ENCODE measurements around the gene OASL. TPM values are rescaled to one million over a fixed set of nuclear protein-coding genes. Genes with fewer than 3 reads are reported as not detected.
"Not testable (repeated sequence)": the region's sequence is repeated elsewhere in the genome, so short reads cannot be mapped to it uniquely, and the experiment has no call there.

The OASL gene
- total and polyA plus RNA-seq, 2 experiments from 2014 or later, result 0.27 to 0.47 TPM

GRCh38 chr12:121053706-121054105, 14.7 kb upstream of the OASL start:
- Histone ChIP-seq H3K9me2 (replicated peaks; ENCODE audit: insufficient read depth) (no peaks in the 10 kb centered on the region), H3K9me3 (ENCODE audit: low read depth) (no peaks in the 10 kb centered on the region), H3K79me2 (no peaks in the 10 kb centered on the region), H3K27me3 (no peaks in the 10 kb centered on the region), H3K27ac (no peak overlapping the region), H4K20me1 (ENCODE audit: insufficient read depth, poor library complexity, severe bottlenecking) (no peaks in the 10 kb centered on the region), H3K4me3 (no peak overlapping the region), H2AFZ (no peak overlapping the region), H3K4me2 (no peak overlapping the region), H3K4me1 (ENCODE audit: insufficient read depth) (no peaks in the 10 kb centered on the region), H3K36me3 (replicated peaks; ENCODE audit: insufficient read depth, low read depth) (no peaks in the 10 kb centered on the region)
- DNase-seq (ENCODE audit: low spot score), result no peak
- WGBS (ENCODE audit: low lambda C conversion rate, missing lambda C conversion rate), result 92% methylated on average over 11 of the region's 11 CpGs
- TF ChIP-seq EZH2phosphoT487 (IDR thresholded peaks at IDR 0.05; ENCODE audit: low read depth, severe bottlenecking, unreplicated experiment), result no peak
- no peak for TF ChIP-seq EZH2 (IDR thresholded peaks at IDR 0.05; ENCODE audit: borderline replicate concordance)
- TF ChIP-seq, protein P1, sequence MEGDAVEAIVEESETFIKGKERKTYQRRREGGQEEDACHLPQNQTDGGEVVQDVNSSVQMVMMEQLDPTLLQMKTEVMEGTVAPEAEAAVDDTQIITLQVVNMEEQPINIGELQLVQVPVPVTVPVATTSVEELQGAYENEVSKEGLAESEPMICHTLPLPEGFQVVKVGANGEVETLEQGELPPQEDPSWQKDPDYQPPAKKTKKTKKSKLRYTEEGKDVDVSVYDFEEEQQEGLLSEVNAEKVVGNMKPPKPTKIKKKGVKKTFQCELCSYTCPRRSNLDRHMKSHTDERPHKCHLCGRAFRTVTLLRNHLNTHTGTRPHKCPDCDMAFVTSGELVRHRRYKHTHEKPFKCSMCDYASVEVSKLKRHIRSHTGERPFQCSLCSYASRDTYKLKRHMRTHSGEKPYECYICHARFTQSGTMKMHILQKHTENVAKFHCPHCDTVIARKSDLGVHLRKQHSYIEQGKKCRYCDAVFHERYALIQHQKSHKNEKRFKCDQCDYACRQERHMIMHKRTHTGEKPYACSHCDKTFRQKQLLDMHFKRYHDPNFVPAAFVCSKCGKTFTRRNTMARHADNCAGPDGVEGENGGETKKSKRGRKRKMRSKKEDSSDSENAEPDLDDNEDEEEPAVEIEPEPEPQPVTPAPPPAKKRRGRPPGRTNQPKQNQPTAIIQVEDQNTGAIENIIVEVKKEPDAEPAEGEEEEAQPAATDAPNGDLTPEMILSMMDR (IDR thresholded peaks at IDR 0.05; ENCODE audit: poor library complexity), result no peak

- H2AFZ ChIP-seq, result no peak overlapping the region
- no peaks in the 10 kb centered on the region for H3K9me3 ChIP-seq (ENCODE audit: low read depth)
- H3K27ac ChIP-seq, result no peak overlapping the region
- H3K27me3 ChIP-seq, result no peaks in the 10 kb centered on the region
- TF ChIP-seq EZH2 (IDR thresholded peaks at IDR 0.05; ENCODE audit: borderline replicate concordance), result no peak
- TF ChIP-seq, protein P1 (IDR thresholded peaks at IDR 0.05; ENCODE audit: poor library complexity), result no peak
- TF ChIP-seq EZH2phosphoT487 (IDR thresholded peaks at IDR 0.05; ENCODE audit: low read depth, severe bottlenecking, unreplicated experiment), result no peak
- H3K36me3 ChIP-seq (replicated peaks; ENCODE audit: insufficient read depth, low read depth), result no peaks in the 10 kb centered on the region
- H3K4me2 ChIP-seq, result no peak overlapping the region
- H3K4me3 ChIP-seq, result no peak overlapping the region
- DNase-seq (ENCODE audit: low spot score), result no peak
- no peaks in the 10 kb centered on the region for H3K9me2 ChIP-seq (replicated peaks; ENCODE audit: insufficient read depth)
- no peaks in the 10 kb centered on the region for H3K4me1 ChIP-seq (ENCODE audit: insufficient read depth)
- no peaks in the 10 kb centered on the region for H3K79me2 ChIP-seq
- no peaks in the 10 kb centered on the region for H4K20me1 ChIP-seq (ENCODE audit: insufficient read depth, poor library complexity, severe bottlenecking)
- 85% methylated on average over 2 of the region's 2 CpGs for WGBS (ENCODE audit: low lambda C conversion rate, missing lambda C conversion rate)
These were observed 11.7 kb upstream of the OASL start for GRCh38 chr12:121050725-121051124.

GRCh38 chr12:121048442-121048841, 9.4 kb upstream of the OASL start:
- Histone ChIP-seq H3K9me2 (replicated peaks; ENCODE audit: insufficient read depth) (no peaks in the 10 kb centered on the region), H4K20me1 (ENCODE audit: insufficient read depth, poor library complexity, severe bottlenecking) (no peaks in the 10 kb centered on the region), H3K27ac (no peak overlapping the region), H3K9me3 (ENCODE audit: low read depth) (no peaks in the 10 kb centered on the region), H3K36me3 (replicated peaks; ENCODE audit: insufficient read depth, low read depth) (no peaks in the 10 kb centered on the region), H2AFZ (no peak overlapping the region), H3K4me1 (ENCODE audit: insufficient read depth) (no peaks in the 10 kb centered on the region), H3K4me3 (no peak overlapping the region), H3K79me2 (no peaks in the 10 kb centered on the region), H3K27me3 (no peaks in the 10 kb centered on the region), H3K4me2 (no peak overlapping the region)
- 62% methylated on average over 7 of the region's 7 CpGs for WGBS (ENCODE audit: low lambda C conversion rate, missing lambda C conversion rate)
- DNase-seq (ENCODE audit: low spot score), result no peak
- TF ChIP-seq EZH2phosphoT487 (IDR thresholded peaks at IDR 0.05; ENCODE audit: low read depth, severe bottlenecking, unreplicated experiment) (no peak), EZH2 (IDR thresholded peaks at IDR 0.05; ENCODE audit: borderline replicate concordance) (no peak)
- TF ChIP-seq, protein P1 (IDR thresholded peaks at IDR 0.05; ENCODE audit: poor library complexity), result no peak

DNA sequence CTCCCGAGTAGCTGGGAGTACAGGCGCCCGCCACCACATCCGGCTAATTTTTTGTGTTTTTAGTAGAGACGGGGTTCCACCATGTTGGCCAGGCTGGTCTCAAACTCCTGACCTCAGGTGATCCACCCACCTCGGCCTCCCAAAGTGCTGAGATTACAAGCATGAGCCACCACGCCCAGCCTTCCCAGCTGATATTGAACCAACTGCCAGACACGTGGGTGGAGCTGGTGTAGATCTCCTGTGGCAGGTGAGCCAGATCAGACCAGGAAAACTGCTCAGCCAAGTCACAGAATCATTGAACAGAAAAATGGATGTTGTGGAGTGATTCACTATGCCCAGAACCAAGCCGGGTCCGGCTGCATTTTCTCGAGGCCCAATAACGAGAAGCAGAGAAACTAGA, 8.4 kb upstream of the OASL start:
- 80% methylated on average over 12 of the region's 12 CpGs for WGBS (ENCODE audit: low lambda C conversion rate, missing lambda C conversion rate)
- not testable (repeated sequence) for H3K4me1 ChIP-seq (ENCODE audit: insufficient read depth); H2AFZ ChIP-seq; H4K20me1 ChIP-seq (ENCODE audit: insufficient read depth, poor library complexity, severe bottlenecking); H3K27me3 ChIP-seq; H3K9me3 ChIP-seq (ENCODE audit: low read depth); H3K4me2 ChIP-seq; H3K79me2 ChIP-seq; H3K27ac ChIP-seq; DNase-seq (ENCODE audit: low spot score); H3K9me2 ChIP-seq (replicated peaks; ENCODE audit: insufficient read depth); H3K4me3 ChIP-seq; H3K36me3 ChIP-seq (replicated peaks; ENCODE audit: insufficient read depth, low read depth)
